ENCODE data around the gene MARVELD1.

GRCh38 chr10:97738616-97739015, 25.1 kb downstream of the MARVELD1 start:
- TF ChIP-seq CTCF (IDR thresholded peaks at IDR 0.05) (no peak), POLR2A (IDR thresholded peaks at IDR 0.05) (no peak), POLR2AphosphoS5 (IDR thresholded peaks at IDR 0.05) (no peak), EP300 (IDR thresholded peaks at IDR 0.05) (no peak)

Data from suprapubic skin (tissue), 4 donors.